HG03439 (cell line): ENCODE results near the gene FBXO40.
"Not testable (repeated sequence)": the region's sequence is repeated elsewhere in the genome, so short reads cannot be mapped to it uniquely, and the experiment has no call there.

Source experiments
- ATAC-seq: cut with Tn5 transposase; IDR thresholded peaks from one replicate; pipeline ENCODE4 v1.9.1; 2021; ENCODE audit warnings: mild to moderate bottlenecking, moderate library complexity; ENCODE audit not compliant: unreplicated experiment

Gene FBXO40

GRCh38 chr3:121592856-121593702 lies at the start of gene FBXO40:
TSS of gene FBXO40 (plus strand) at chr3:121593379. CDS start at chr3:121620576, 27,197 bp downstream.
- peak; percentile 53 for ATAC-seq

- ATAC-seq: no peak
Observed at GRCh38 chr3:121545049-121545573, 48.1 kb upstream of the FBXO40 start.

GRCh38 chr3:121545574-121546455 lies 47.4 kb upstream of the FBXO40 start, which contains the start of gene POLQ:
TSS of gene POLQ (minus strand) at chr3:121545988. CDS start at chr3:121545877, 111 bp downstream.
- peak; percentile 85 for ATAC-seq

- ATAC-seq: no peak
Observed at GRCh38 chr3:121552379-121552778, 40.8 kb upstream of the FBXO40 start.

GRCh38 chr3:121552797-121553196 lies 40.4 kb upstream of the FBXO40 start:
- no peak for ATAC-seq

- ATAC-seq: no peak
Observed at GRCh38 chr3:121557426-121557934, 35.7 kb upstream of the FBXO40 start.

GRCh38 chr3:121562148-121562547 lies 31.0 kb upstream of the FBXO40 start:
- ATAC-seq: no peak

- ATAC-seq: no peak
Observed at GRCh38 chr3:121566773-121567172, 26.4 kb upstream of the FBXO40 start.

- ATAC-seq: no peak
Observed at GRCh38 chr3:121567649-121568048, 25.5 kb upstream of the FBXO40 start, which contains the start of gene ARGFX. TSS of gene ARGFX (plus strand) at chr3:121567949. CDS start at chr3:121570714, 2,765 bp downstream.

GRCh38 chr3:121574449-121574848 lies 18.7 kb upstream of the FBXO40 start:
- no peak for ATAC-seq

- no peak for ATAC-seq
Observed at GRCh38 chr3:121581691-121582090, 11.5 kb upstream of the FBXO40 start.

GRCh38 chr3:121584418-121584817 lies 8.8 kb upstream of the FBXO40 start:
- no peak for ATAC-seq

- peak; percentile 8 for ATAC-seq
Observed at GRCh38 chr3:121593806-121594205, 627 bp downstream of the FBXO40 start.

GRCh38 chr3:121594850-121595249 lies 1.7 kb downstream of the FBXO40 start:
- ATAC-seq: no peak

- no peak for ATAC-seq
Observed at GRCh38 chr3:121595765-121596406, 2.7 kb downstream of the FBXO40 start.

GRCh38 chr3:121598564-121598963 lies 5.4 kb downstream of the FBXO40 start:
- no peak for ATAC-seq

GRCh38 chr3:121599900-121600299 lies 6.7 kb downstream of the FBXO40 start:
- ATAC-seq: not testable (repeated sequence)

- ATAC-seq: no peak
Observed at GRCh38 chr3:121601212-121601812, 8.1 kb downstream of the FBXO40 start.

- ATAC-seq: no peak
Observed at GRCh38 chr3:121604759-121605158, 11.6 kb downstream of the FBXO40 start.

- ATAC-seq: no peak
Observed at GRCh38 chr3:121606106-121606505, 12.9 kb downstream of the FBXO40 start.
